Activated CD8-positive, alpha-beta memory T cell treated with anti-CD3 and anti-CD28 coated beads, Interleukin-2, amount 50 U/mL, for 24 hours (primary cell): Measurements from ENCODE around the gene POPDC2.

Experiments used
- DNase-seq: peaks from one replicate; pipeline ENCODE4 v3.0.0-alpha.2; 2020; ENCODE audit errors: extremely low read depth

POPDC2 gene

GRCh38 chr3:119639494-119640350 lies 20.7 kb downstream of the POPDC2 start:
- DNase-seq: no peak

GRCh38 chr3:119637679-119638477 lies 22.5 kb downstream of the POPDC2 start:
- no peak for DNase-seq

GRCh38 chr3:119636891-119637611 lies 23.3 kb downstream of the POPDC2 start:
- DNase-seq: no peak

- no peak for DNase-seq
Measured at GRCh38 chr3:119636249-119636648, 24.1 kb downstream of the POPDC2 start.

GRCh38 chr3:119635719-119636118 lies 24.7 kb downstream of the POPDC2 start:
- no peak for DNase-seq

GRCh38 chr3:119632829-119633228 lies 27.6 kb downstream of the POPDC2 start:
- no peak for DNase-seq

- DNase-seq: no peak
Measured at GRCh38 chr3:119632216-119632615, 28.2 kb downstream of the POPDC2 start.

GRCh38 chr3:119631516-119631915 lies 28.9 kb downstream of the POPDC2 start:
- DNase-seq: no peak

GRCh38 chr3:119630880-119631329 lies 29.5 kb downstream of the POPDC2 start:
- DNase-seq: no peak

GRCh38 chr3:119630128-119630879 lies 30.1 kb downstream of the POPDC2 start:
- no peak for DNase-seq

- no peak for DNase-seq
Measured at GRCh38 chr3:119628816-119629445, 31.5 kb downstream of the POPDC2 start.

GRCh38 chr3:119628390-119628789 lies 32.0 kb downstream of the POPDC2 start:
- no peak for DNase-seq

GRCh38 chr3:119627461-119627860 lies 32.9 kb downstream of the POPDC2 start:
- DNase-seq: no peak

- DNase-seq: no peak
Measured at GRCh38 chr3:119626196-119626595, 34.2 kb downstream of the POPDC2 start.

GRCh38 chr3:119625451-119626153 lies 34.8 kb downstream of the POPDC2 start:
- no peak for DNase-seq

GRCh38 chr3:119624002-119624720 lies 36.2 kb downstream of the POPDC2 start:
- no peak for DNase-seq

- no peak for DNase-seq
Measured at GRCh38 chr3:119620899-119621298, 39.5 kb downstream of the POPDC2 start.

GRCh38 chr3:119619094-119619493 lies 41.3 kb downstream of the POPDC2 start:
- DNase-seq: no peak

- no peak for DNase-seq
Measured at GRCh38 chr3:119616056-119616455, 44.3 kb downstream of the POPDC2 start.

- no peak for DNase-seq
Measured at GRCh38 chr3:119613872-119614271, 46.5 kb downstream of the POPDC2 start.
